IPS-20b (cell line): ENCODE results near the gene CDRT15L2.
"Not testable (repeated sequence)": the region's sequence is repeated elsewhere in the genome, so short reads cannot be mapped to it uniquely, and the experiment has no call there.

Source experiments
- H3K27ac ChIP-seq: one replicate; pipeline ENCODE4 v1.5.1; 2013; ENCODE audit warnings: low read length
- H3K27me3 ChIP-seq: 2 replicates; pipeline ENCODE4 v1.6.1; 2013; ENCODE audit warnings: mild to moderate bottlenecking, low read length, inconsistent platforms; ENCODE audit not compliant: insufficient read depth
- H3K36me3 ChIP-seq: 2 replicates; pipeline ENCODE4 v1.6.1; 2013; ENCODE audit warnings: low read depth, mild to moderate bottlenecking, inconsistent platforms, low read length, moderate library complexity; ENCODE audit not compliant: insufficient read depth
- H3K4me1 ChIP-seq: 2 replicates; pipeline ENCODE4 v1.6.1; 2013; ENCODE audit warnings: mild to moderate bottlenecking, control low read depth, inconsistent platforms, low read length, moderate library complexity; ENCODE audit not compliant: insufficient read depth
- H3K4me3 ChIP-seq: 2 replicates; pipeline ENCODE4 v1.5.1; 2013; ENCODE audit warnings: mild to moderate bottlenecking, low read length, inconsistent platforms
- H3K9ac ChIP-seq: 2 replicates; pipeline ENCODE4 v1.6.1; 2013; ENCODE audit warnings: low read depth, mild to moderate bottlenecking, inconsistent platforms, low read length, moderate library complexity
- H3K9me3 ChIP-seq: 2 replicates; pipeline ENCODE4 v1.6.1; 2013; ENCODE audit warnings: mild to moderate bottlenecking, low read depth, low read length, inconsistent platforms; ENCODE audit not compliant: insufficient read depth

CDRT15L2 gene

GRCh38 chr17:20555135-20556010, 24.2 kb upstream of the CDRT15L2 start:
- not testable (repeated sequence) for H3K27ac ChIP-seq, H3K36me3 ChIP-seq

DNA sequence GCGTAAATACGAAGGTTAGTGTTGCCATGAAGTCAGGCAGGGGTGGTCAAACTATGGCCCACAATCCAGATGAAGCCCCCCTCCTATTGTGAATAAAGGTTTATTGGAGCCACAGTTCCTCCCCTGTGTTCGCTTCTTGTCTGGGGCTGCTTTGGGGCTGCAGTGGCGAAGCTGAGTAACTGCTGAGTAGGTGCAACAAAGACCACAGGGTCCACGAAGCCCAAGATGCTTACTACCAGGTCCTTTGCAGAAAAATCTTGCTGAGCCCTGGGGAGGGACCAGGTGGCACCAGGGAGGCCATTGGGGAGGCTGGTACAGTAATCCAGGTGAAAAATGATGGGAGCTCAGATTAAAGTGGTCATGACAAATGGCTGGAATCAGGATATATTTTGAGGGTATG, 21.4 kb upstream of the CDRT15L2 start:
- not testable (repeated sequence) for H3K27ac ChIP-seq, H3K4me3 ChIP-seq, H3K9me3 ChIP-seq, H3K9ac ChIP-seq, H3K36me3 ChIP-seq, H3K4me1 ChIP-seq, H3K27me3 ChIP-seq

More at GRCh38 chr17:20555135-20556010, 24.2 kb upstream of the CDRT15L2 start:
- not testable (repeated sequence) for H3K4me1 ChIP-seq, H3K9me3 ChIP-seq, H3K9ac ChIP-seq, H3K4me3 ChIP-seq, H3K27me3 ChIP-seq

- H3K27ac ChIP-seq, H3K9ac ChIP-seq, H3K36me3 ChIP-seq, H3K27me3 ChIP-seq, H3K4me1 ChIP-seq, H3K4me3 ChIP-seq, H3K9me3 ChIP-seq: not testable (repeated sequence)
Measured at GRCh38 chr17:20559018-20559417, 20.5 kb upstream of the CDRT15L2 start.

DNA sequence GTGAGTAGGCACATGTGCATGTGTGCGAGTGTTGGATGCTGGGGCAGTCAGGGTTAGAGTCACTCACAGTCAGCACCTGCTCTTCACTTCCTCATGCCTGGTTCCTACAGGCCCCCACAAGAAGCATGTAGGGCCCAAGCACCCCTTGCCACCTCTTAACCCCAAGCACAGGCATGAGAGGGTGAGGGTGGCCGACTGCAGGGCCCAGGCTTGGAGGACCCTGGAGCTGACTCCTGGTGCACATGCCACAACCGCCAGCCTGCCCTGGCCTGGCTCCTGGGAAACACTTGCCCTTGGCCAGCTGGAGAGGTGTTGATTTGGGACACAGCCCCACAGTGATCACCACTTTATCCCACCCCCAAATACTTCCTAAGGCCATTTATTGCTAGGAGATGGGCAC, 16.9 kb upstream of the CDRT15L2 start:
- H3K36me3 ChIP-seq = no peaks in the 10 kb centered on the region
- no peak overlapping the region for H3K4me3 ChIP-seq
- H3K27ac ChIP-seq = no peak overlapping the region
- H3K9me3 ChIP-seq = no peaks in the 10 kb centered on the region
- no peaks in the 10 kb centered on the region for H3K27me3 ChIP-seq
- no peak overlapping the region for H3K9ac ChIP-seq
- H3K4me1 ChIP-seq = no peaks in the 10 kb centered on the region

- not testable (repeated sequence) for H3K36me3 ChIP-seq, H3K27ac ChIP-seq, H3K27me3 ChIP-seq, H3K4me1 ChIP-seq, H3K9ac ChIP-seq, H3K9me3 ChIP-seq, H3K4me3 ChIP-seq
Measured at GRCh38 chr17:20565245-20565644, 14.3 kb upstream of the CDRT15L2 start.

DNA sequence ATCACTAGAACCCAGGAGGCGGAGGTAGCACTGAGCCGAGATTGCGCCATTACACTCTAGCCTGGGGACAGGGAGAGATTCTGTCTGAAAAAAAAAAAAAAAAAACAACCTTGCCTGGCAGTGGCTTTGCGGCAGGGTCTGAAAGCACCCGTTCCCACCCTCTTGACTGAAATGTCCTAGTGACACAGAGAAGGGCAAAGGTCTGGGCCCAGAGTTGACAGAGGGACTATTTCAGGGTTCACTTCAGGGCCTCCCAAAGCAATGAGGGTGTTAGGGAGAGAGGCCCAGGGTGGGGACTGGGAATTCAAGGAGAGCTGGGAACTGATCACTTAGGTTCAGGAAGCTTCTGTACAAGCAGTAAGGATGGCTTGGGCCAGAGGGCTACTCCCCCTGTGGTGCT, 13.8 kb upstream of the CDRT15L2 start:
- Histone ChIP-seq H3K9ac (no peak overlapping the region), H3K9me3 (no peaks in the 10 kb centered on the region), H3K36me3 (no peaks in the 10 kb centered on the region), H3K27ac (no peak overlapping the region), H3K4me1 (no peaks in the 10 kb centered on the region), H3K4me3 (no peak overlapping the region), H3K27me3 (no peaks in the 10 kb centered on the region)

- H3K9me3 ChIP-seq, H3K4me1 ChIP-seq, H3K27me3 ChIP-seq, H3K4me3 ChIP-seq, H3K9ac ChIP-seq, H3K27ac ChIP-seq, H3K36me3 ChIP-seq: not testable (repeated sequence)
Measured at GRCh38 chr17:20566736-20567135, 12.8 kb upstream of the CDRT15L2 start.

DNA sequence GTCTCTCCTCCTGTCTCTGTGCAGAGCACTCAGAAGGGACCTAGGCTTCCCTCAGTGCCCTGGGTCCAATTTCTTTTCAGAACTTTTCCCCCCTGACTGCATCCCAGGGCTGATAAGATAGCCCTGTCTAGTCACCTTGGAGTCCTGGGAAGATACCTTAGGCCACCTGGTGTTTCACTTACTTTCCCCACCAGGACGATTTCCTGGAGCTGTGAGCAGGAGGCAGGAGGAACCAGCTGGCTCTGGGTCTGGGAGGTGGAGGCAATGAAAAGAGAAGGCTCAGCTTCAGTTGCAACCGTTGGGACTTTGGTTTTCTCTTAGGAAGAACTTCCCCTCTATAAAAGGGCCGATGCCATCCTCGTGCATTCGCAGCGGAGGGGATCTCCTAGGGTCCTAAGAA, 12.1 kb upstream of the CDRT15L2 start:
- H3K9ac ChIP-seq, H3K4me1 ChIP-seq, H3K27me3 ChIP-seq, H3K27ac ChIP-seq, H3K9me3 ChIP-seq, H3K4me3 ChIP-seq, H3K36me3 ChIP-seq: not testable (repeated sequence)

DNA sequence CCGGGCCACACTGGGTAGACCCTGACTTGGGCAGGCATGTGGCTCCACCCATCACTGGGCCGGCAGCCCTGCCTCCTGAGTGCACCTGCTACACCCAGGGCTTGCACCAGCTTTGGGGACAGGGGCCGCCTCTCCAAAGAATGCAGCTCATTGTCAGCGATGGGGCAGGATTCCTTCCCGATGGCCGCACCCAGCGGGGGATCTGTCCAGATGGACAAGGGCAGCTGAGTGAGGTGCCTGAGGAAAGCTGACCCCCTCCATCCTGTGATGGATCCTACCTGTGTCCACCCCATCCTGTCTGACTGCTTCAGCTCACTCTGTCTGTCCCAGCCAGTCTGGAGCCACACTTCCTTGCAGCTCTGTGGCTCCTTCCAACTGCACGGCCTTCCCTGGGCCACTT, 10.9 kb upstream of the CDRT15L2 start:
- H3K27ac ChIP-seq, H3K4me1 ChIP-seq, H3K4me3 ChIP-seq, H3K27me3 ChIP-seq, H3K9ac ChIP-seq, H3K36me3 ChIP-seq, H3K9me3 ChIP-seq: not testable (repeated sequence)

DNA sequence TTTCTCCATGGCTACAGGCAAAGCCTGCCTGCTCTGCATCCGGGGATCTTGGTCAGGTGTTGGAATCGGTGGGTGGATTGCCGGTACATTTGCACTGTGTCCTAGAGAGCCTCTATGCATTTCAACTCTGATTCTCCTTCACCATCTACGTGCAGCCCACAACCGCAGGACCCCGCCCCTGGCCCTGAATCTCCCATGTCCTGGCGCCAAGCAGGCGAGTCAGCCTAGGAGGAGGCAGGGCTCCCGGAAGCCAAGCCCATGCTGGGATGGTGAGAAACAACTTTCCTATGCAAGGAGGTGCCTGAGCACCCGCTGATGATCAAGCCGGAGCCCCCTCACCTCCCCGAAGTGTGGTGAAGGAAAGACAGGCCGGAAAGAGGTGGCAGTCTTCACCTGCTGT, 7.9 kb upstream of the CDRT15L2 start:
- not testable (repeated sequence) for H3K27me3 ChIP-seq, H3K9ac ChIP-seq, H3K27ac ChIP-seq, H3K4me3 ChIP-seq, H3K36me3 ChIP-seq, H3K9me3 ChIP-seq, H3K4me1 ChIP-seq

DNA sequence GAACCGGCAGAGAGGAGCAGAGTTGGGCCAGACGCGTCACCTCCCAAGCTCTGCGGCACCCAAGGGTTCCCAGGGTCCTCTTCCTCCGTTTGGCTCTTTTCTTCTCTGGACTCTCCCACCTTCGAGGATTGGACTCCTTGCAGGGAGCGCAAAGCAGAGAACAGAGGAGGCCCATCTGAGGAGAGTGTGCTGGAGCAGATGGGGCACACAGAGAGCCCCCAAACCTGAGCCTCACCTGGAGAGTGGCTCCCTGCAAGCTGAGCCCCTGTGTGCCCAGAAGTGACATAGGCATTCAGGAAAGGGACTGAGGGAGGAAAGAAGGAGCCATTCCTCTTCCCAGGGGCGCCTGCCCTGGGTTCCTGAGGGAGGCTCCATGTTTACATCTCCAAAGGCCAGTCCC, 6.3 kb upstream of the CDRT15L2 start:
- not testable (repeated sequence) for H3K36me3 ChIP-seq, H3K9ac ChIP-seq, H3K4me3 ChIP-seq, H3K27me3 ChIP-seq, H3K4me1 ChIP-seq, H3K27ac ChIP-seq, H3K9me3 ChIP-seq

- H3K27me3 ChIP-seq, H3K27ac ChIP-seq, H3K36me3 ChIP-seq, H3K9ac ChIP-seq, H3K9me3 ChIP-seq, H3K4me3 ChIP-seq, H3K4me1 ChIP-seq: not testable (repeated sequence)
Measured at GRCh38 chr17:20575071-20575470, 4.5 kb upstream of the CDRT15L2 start.
